ENCODE measurements around the gene DUXB. TPM values are rescaled to one million over a fixed set of nuclear protein-coding genes. Genes with fewer than 3 reads are reported as not detected.

DUXB gene
- total RNA-seq, 2 experiments from 2014 or later: not detected

- Mint-ChIP-seq H3K9me3 (no peaks in the 10 kb centered on the region), H3K27me3 (no peaks in the 10 kb centered on the region), H3K36me3 (ENCODE audit: low read depth) (peaks cover 70% of the 10 kb centered on the region), H3K27ac (peak overlapping the region; percentile 82), H3K4me1 (ENCODE audit: low read depth) (peaks cover 38% of the 10 kb centered on the region), H3K4me3 (peak overlapping the region; percentile 61)
- TF ChIP-seq CTCF (IDR thresholded peaks at IDR 0.05): no peak
- intact Hi-C loops (cut with micrococcal nuclease): loop anchor here (5.0 kb wide), 1 partner anchor 118 kb away; no protein-coding TSS in a partner anchor
- DNase-seq (no peak), ATAC-seq (no peak)
- POLR2A ChIA-PET: interaction anchor here (0.6 to 6.9 kb wide), 4 partner anchors 8 to 81 kb away, joined by 3 to 67 read pairs (median 12); no protein-coding TSS in a partner anchor
- CTCF ChIA-PET: interaction anchor here (1.0 kb wide), 1 partner anchor 13 kb away, joined by 3 read pairs; no protein-coding TSS in a partner anchor
Measured at GRCh38 chr16:75644240-75645012, 56.8 kb downstream of the DUXB start.

Other genes with a start within 250 kb of the DUXB start
- gene TMEM170A, start 236.8 kb downstream of the DUXB start, total RNA-seq: 10 to 100 TPM; 25.1 to 27.1 TPM
- gene CHST6, start 206.0 kb downstream of the DUXB start, total RNA-seq: not detected
- gene CHST5, start 165.4 kb downstream of the DUXB start, total RNA-seq: not detected
- 1 to 10 TPM; 4.9 to 5.1 TPM for gene TMEM231, start 145.2 kb downstream of the DUXB start, total RNA-seq
- gene GABARAPL2, start 135.1 kb downstream of the DUXB start, total RNA-seq: 10 to 100 TPM; 56.3 to 57.4 TPM
- 10 to 100 TPM; 41.7 to 43.6 TPM for gene ADAT1, start 78.2 kb downstream of the DUXB start, total RNA-seq
- 100 to 1,000 TPM; 320 to 335 TPM for gene KARS1, start 53.8 kb downstream of the DUXB start, total RNA-seq
- 10 to 100 TPM; 66.3 to 68.1 TPM for gene TERF2IP, start 53.7 kb downstream of the DUXB start, total RNA-seq
- not detected for gene CPHXL2, start 24.5 kb downstream of the DUXB start, total RNA-seq
- not detected for gene CPHXL, start 25.0 kb upstream of the DUXB start, total RNA-seq